Karpas-422 (cell line): ENCODE measurements around the gene NTSR2. TPM values are rescaled to one million over a fixed set of nuclear protein-coding genes. Genes with fewer than 3 reads are reported as not detected.

ENCODE experiments used
- DNase-seq: peaks from one replicate; pipeline ENCODE4 v3.0.0-alpha.2; 2015
- H2AFZ ChIP-seq: fragments of 200-600 bp; sonication (generic); 2 replicates; pipeline ENCODE4 v1.6.1; 2014; ENCODE audit warnings: antibody characterized with exemption, low read length, mixed read lengths
- H3K27ac ChIP-seq: fragments of 200-600 bp; sonication (generic); 2 replicates; pipeline ENCODE4 v1.5.1; 2014; ENCODE audit warnings: mild to moderate bottlenecking, low read length, moderate library complexity
- H3K27me3 ChIP-seq: fragments of 200-600 bp; sonication (generic); 2 replicates; pipeline ENCODE4 v1.6.1; 2014; ENCODE audit warnings: low read length, mixed read lengths
- H3K36me3 ChIP-seq: fragments of 200-600 bp; sonication (generic); 2 replicates; pipeline ENCODE4 v1.6.1; 2014; ENCODE audit warnings: low read length, mixed read lengths; ENCODE audit not compliant: insufficient read depth
- H3K4me1 ChIP-seq: fragments of 200-600 bp; sonication (generic); 2 replicates; pipeline ENCODE4 v1.6.1; 2014; ENCODE audit warnings: mild to moderate bottlenecking, low read length, mixed read lengths
- H3K4me2 ChIP-seq: fragments of 200-600 bp; sonication (generic); 2 replicates; pipeline ENCODE4 v1.6.1; 2014; ENCODE audit warnings: low read length, low read depth, mild to moderate bottlenecking; ENCODE audit not compliant: poor library complexity, severe bottlenecking
- H3K4me3 ChIP-seq: fragments of 200-600 bp; sonication (generic); 2 replicates; pipeline ENCODE4 v1.5.1; 2014; ENCODE audit warnings: mild to moderate bottlenecking, antibody characterized with exemption, low read length, mixed read lengths
- H3K79me2 ChIP-seq: fragments of 200-600 bp; sonication (generic); 2 replicates; pipeline ENCODE4 v1.6.1; 2014; ENCODE audit warnings: mild to moderate bottlenecking, low read length, mixed read lengths
- H3K9ac ChIP-seq: fragments of 200-600 bp; sonication (generic); 2 replicates; pipeline ENCODE4 v1.6.0; 2014; ENCODE audit warnings: low read length
- H3K9me2 ChIP-seq: fragments of 200-600 bp; sonication (generic), shearing (Covaris generic); replicated peaks from 2 replicates; pipeline ENCODE4 v1.6.0; 2014; ENCODE audit warnings: mild to moderate bottlenecking, low read length, moderate library complexity; ENCODE audit not compliant: insufficient read depth
- H3K9me3 ChIP-seq: fragments of 300-700, 200-600 bp; sonication (generic); 2 replicates; pipeline ENCODE4 v1.6.1; 2014; ENCODE audit warnings: low read length, mixed read lengths
- H4K20me1 ChIP-seq: fragments of 200-600 bp; sonication (generic); 2 replicates; pipeline ENCODE4 v1.6.1; 2014; ENCODE audit warnings: mild to moderate bottlenecking, antibody characterized with exemption, low read length, low read depth; ENCODE audit not compliant: insufficient read depth
- total RNA-seq: library from RNA; depleted of rRNA; stranded (reverse); fragments of >200 nt; shearing (Covaris generic); gene quantifications from 2 replicates; pipeline ENCODE4 v1.2.3, GENCODE V29; 2014; ENCODE audit warnings: low replicate concordance

The NTSR2 gene
- total RNA-seq, 1 experiment from 2014 or later = not detected

- no peaks in the 10 kb centered on the region for H3K4me1 ChIP-seq
- H3K27ac ChIP-seq = no peak overlapping the region
- H3K36me3 ChIP-seq = no peaks in the 10 kb centered on the region
- H3K9me2 ChIP-seq = no peaks in the 10 kb centered on the region
- H3K4me2 ChIP-seq = no peak overlapping the region
- no peaks in the 10 kb centered on the region for H3K79me2 ChIP-seq
- H3K9me3 ChIP-seq = no peaks in the 10 kb centered on the region
- H2AFZ ChIP-seq = no peak overlapping the region
- H4K20me1 ChIP-seq = no peaks in the 10 kb centered on the region
- DNase-seq = no peak
- H3K27me3 ChIP-seq = no peaks in the 10 kb centered on the region
- H3K9ac ChIP-seq = no peak overlapping the region
- H3K4me3 ChIP-seq = no peak overlapping the region
Observed at GRCh38 chr2:11652553-11652952, 17.4 kb downstream of the NTSR2 start.

GRCh38 chr2:11651856-11652548 is 18.0 kb downstream of the NTSR2 start:
- no peaks in the 10 kb centered on the region for H3K9me2 ChIP-seq
- H3K9ac ChIP-seq = no peak overlapping the region
- no peak overlapping the region for H3K4me2 ChIP-seq
- no peaks in the 10 kb centered on the region for H3K36me3 ChIP-seq
- no peak overlapping the region for H3K4me3 ChIP-seq
- no peaks in the 10 kb centered on the region for H3K9me3 ChIP-seq
- H3K27ac ChIP-seq = no peak overlapping the region
- no peak for DNase-seq
- H3K4me1 ChIP-seq = no peaks in the 10 kb centered on the region
- no peaks in the 10 kb centered on the region for H3K79me2 ChIP-seq
- no peak overlapping the region for H2AFZ ChIP-seq
- H3K27me3 ChIP-seq = no peaks in the 10 kb centered on the region
- no peaks in the 10 kb centered on the region for H4K20me1 ChIP-seq

GRCh38 chr2:11649093-11649492 is 20.9 kb downstream of the NTSR2 start:
- Histone ChIP-seq H3K27ac (no peak overlapping the region), H3K9me2 (no peaks in the 10 kb centered on the region), H3K79me2 (no peaks in the 10 kb centered on the region), H3K4me2 (no peak overlapping the region), H3K9me3 (no peaks in the 10 kb centered on the region), H2AFZ (no peak overlapping the region), H3K36me3 (no peaks in the 10 kb centered on the region), H3K27me3 (no peaks in the 10 kb centered on the region), H3K9ac (no peak overlapping the region), H3K4me1 (no peaks in the 10 kb centered on the region), H4K20me1 (no peaks in the 10 kb centered on the region), H3K4me3 (no peak overlapping the region)
- DNase-seq = no peak

DNA sequence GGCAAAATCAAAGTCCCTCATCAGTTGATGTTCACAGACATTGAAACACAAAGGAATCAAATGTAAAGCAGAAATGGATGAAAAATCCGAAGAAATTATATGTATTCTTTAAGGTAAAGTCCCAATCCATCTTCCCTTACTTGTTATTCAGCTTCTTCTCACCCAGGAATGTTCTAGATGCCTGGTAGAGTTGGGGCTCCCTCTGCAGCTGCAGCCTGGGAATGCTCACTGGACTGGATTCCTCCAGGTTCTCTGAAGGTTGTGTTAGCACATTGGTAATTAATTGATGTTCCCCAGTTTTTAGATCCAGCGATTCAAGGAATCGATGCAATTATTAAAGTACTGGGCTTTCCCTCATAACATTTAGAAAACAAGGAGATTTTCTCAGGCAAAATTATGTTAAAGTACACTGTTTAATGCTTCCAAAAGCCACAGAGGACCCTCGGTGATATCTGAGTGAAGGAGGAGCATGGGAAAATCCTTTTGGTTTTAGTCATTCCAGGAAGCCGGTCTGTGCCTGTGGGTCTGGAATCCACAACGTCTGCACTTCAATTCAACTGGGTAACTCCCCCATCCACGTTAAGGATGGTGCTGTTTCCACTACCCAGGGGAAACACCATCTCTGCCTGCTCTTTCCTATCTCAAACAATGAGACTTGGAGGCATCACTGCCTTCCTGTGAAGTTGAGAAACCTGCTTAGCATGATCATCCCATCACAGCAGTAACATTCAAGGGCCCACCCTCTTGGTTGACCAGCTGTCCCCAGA is 22.0 kb downstream of the NTSR2 start:
- DNase-seq = no peak
- Histone ChIP-seq H3K4me1 (no peaks in the 10 kb centered on the region), H3K4me3 (no peak overlapping the region), H3K27me3 (no peaks in the 10 kb centered on the region), H3K36me3 (no peaks in the 10 kb centered on the region), H4K20me1 (no peaks in the 10 kb centered on the region), H3K9ac (no peak overlapping the region), H3K9me3 (no peaks in the 10 kb centered on the region), H3K9me2 (no peaks in the 10 kb centered on the region), H3K27ac (no peak overlapping the region), H3K79me2 (no peaks in the 10 kb centered on the region), H3K4me2 (no peak overlapping the region), H2AFZ (no peak overlapping the region)

DNA sequence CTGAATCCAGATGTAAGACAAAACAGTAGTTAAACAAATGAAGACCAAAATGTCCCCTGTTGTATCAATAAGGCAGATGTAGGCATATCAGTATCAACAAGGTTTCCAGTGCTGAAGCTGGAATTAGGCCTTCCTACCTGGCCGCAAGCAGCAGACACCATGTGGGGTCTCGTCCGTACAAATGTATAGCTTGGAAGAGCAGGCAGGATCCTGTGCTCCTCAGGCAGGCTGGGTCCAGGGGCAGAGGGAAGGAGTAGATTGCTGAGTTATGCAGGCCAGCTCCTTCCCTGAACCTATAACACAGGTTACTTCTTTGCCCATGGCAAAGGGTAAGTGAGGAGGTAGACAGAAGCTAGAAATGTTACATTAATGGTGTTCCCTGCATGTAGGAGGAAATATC is 23.5 kb downstream of the NTSR2 start:
- no peaks in the 10 kb centered on the region for H3K36me3 ChIP-seq
- no peaks in the 10 kb centered on the region for H3K79me2 ChIP-seq
- no peak overlapping the region for H3K4me3 ChIP-seq
- no peak for DNase-seq
- H3K4me2 ChIP-seq = no peak overlapping the region
- no peak overlapping the region for H2AFZ ChIP-seq
- no peaks in the 10 kb centered on the region for H4K20me1 ChIP-seq
- no peaks in the 10 kb centered on the region for H3K4me1 ChIP-seq
- H3K9me2 ChIP-seq = no peaks in the 10 kb centered on the region
- no peaks in the 10 kb centered on the region for H3K27me3 ChIP-seq
- H3K9me3 ChIP-seq = no peaks in the 10 kb centered on the region
- H3K9ac ChIP-seq = no peak overlapping the region
- H3K27ac ChIP-seq = no peak overlapping the region

DNA sequence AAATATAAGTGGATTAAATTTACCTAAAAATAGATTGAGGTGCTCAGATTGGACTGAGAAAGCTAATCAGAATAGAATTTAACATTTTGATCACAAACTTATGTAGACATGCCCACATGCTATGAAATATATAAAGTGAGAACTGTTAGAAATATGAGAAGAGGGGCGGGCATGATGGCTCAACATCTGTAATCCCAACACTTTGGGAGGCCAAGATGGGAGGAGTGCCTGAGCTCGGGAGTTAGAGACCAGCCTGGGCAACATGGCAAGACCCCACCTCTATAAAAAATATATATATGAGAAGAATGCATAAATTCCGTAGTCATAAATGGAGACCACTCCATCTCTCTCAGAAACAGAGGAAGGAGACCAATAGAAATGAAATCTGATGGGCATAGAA is 25.7 kb downstream of the NTSR2 start:
- Histone ChIP-seq H3K79me2 (no peaks in the 10 kb centered on the region), H3K9me3 (no peaks in the 10 kb centered on the region), H3K36me3 (no peaks in the 10 kb centered on the region), H3K27me3 (no peaks in the 10 kb centered on the region), H4K20me1 (no peaks in the 10 kb centered on the region), H3K27ac (no peak overlapping the region), H3K9ac (no peak overlapping the region), H2AFZ (no peak overlapping the region), H3K9me2 (no peaks in the 10 kb centered on the region), H3K4me2 (no peak overlapping the region), H3K4me1 (no peaks in the 10 kb centered on the region), H3K4me3 (no peak overlapping the region)
- DNase-seq = no peak

- Histone ChIP-seq H3K36me3 (no peaks in the 10 kb centered on the region), H3K27ac (no peak overlapping the region), H2AFZ (no peak overlapping the region), H3K27me3 (no peaks in the 10 kb centered on the region), H3K9me3 (no peaks in the 10 kb centered on the region), H3K9ac (no peak overlapping the region), H4K20me1 (no peaks in the 10 kb centered on the region), H3K4me2 (no peak overlapping the region), H3K79me2 (no peaks in the 10 kb centered on the region), H3K9me2 (no peaks in the 10 kb centered on the region), H3K4me3 (no peak overlapping the region), H3K4me1 (no peaks in the 10 kb centered on the region)
- DNase-seq = no peak
Observed at GRCh38 chr2:11642972-11643371, 27.0 kb downstream of the NTSR2 start.

GRCh38 chr2:11640132-11640531 is 29.9 kb downstream of the NTSR2 start:
- no peak overlapping the region for H3K4me3 ChIP-seq
- no peaks in the 10 kb centered on the region for H3K36me3 ChIP-seq
- H3K79me2 ChIP-seq = no peaks in the 10 kb centered on the region
- no peak for DNase-seq
- no peak overlapping the region for H3K27ac ChIP-seq
- H3K9me2 ChIP-seq = no peaks in the 10 kb centered on the region
- no peaks in the 10 kb centered on the region for H3K9me3 ChIP-seq
- H2AFZ ChIP-seq = no peak overlapping the region
- no peaks in the 10 kb centered on the region for H4K20me1 ChIP-seq
- H3K27me3 ChIP-seq = no peaks in the 10 kb centered on the region
- H3K4me2 ChIP-seq = no peak overlapping the region
- no peaks in the 10 kb centered on the region for H3K4me1 ChIP-seq
- H3K9ac ChIP-seq = no peak overlapping the region
